Measurements from ENCODE around the gene HADHB. TPM values are rescaled to one million over a fixed set of nuclear protein-coding genes. Genes with fewer than 3 reads are reported as not detected.
"Not testable (repeated sequence)": the region's sequence is repeated elsewhere in the genome, so short reads cannot be mapped to it uniquely, and the experiment has no call there.

Gene HADHB
- total and polyA plus RNA-seq, 3 donors from 2014 or later, result 142 to 171 (median 168) TPM

- Histone ChIP-seq H3K27ac (no peak overlapping the region), H3K36me3 (ENCODE audit: low read depth, missing control alignments) (no peaks in the 10 kb centered on the region), H3K9me3 (no peaks in the 10 kb centered on the region), H3K27me3 (no peaks in the 10 kb centered on the region), H3K4me1 (no peaks in the 10 kb centered on the region), H3K4me3 (no peak overlapping the region)
- no peak for TF ChIP-seq CTCF (IDR thresholded peaks at IDR 0.05)
- TF ChIP-seq POLR2A (IDR thresholded peaks at IDR 0.05), result no peak
- WGBS, 2 donors, result 59 to 68% methylated on average over 5 of the region's 5 CpGs
- intact Hi-C loops (cut with DNase I; ENCODE audit: low total_unique reads), result no loop called here
- DNase-seq, result no peak
These were observed 82.8 kb downstream of the HADHB start for GRCh38 chr2:26327291-26328272.

GRCh38 chr2:26329083-26329482, 84.3 kb downstream of the HADHB start:
- H3K27me3 ChIP-seq; intact Hi-C loops (cut with DNase I; ENCODE audit: low total_unique reads); H3K4me1 ChIP-seq; H3K4me3 ChIP-seq; DNase-seq; H3K9me3 ChIP-seq; H3K36me3 ChIP-seq (ENCODE audit: low read depth, missing control alignments); H3K27ac ChIP-seq: not testable (repeated sequence)
- WGBS, 2 donors, result 94 to 95% methylated on average over 4 of the region's 4 CpGs

- WGBS, 2 donors, result 12 to 20% methylated on average over 7 of the region's 7 CpGs
- Histone ChIP-seq H3K27ac (no peak overlapping the region), H3K4me3 (no peak overlapping the region), H3K4me1 (no peaks in the 10 kb centered on the region), H3K27me3 (no peaks in the 10 kb centered on the region), H3K36me3 (ENCODE audit: low read depth, missing control alignments) (no peaks in the 10 kb centered on the region), H3K9me3 (no peaks in the 10 kb centered on the region)
- intact Hi-C loops (cut with DNase I; ENCODE audit: low total_unique reads), result no loop called here
- peak; percentile 95 for DNase-seq
- TF ChIP-seq POLR2A (IDR thresholded peaks at IDR 0.05) (no peak), CTCF (IDR thresholded peaks at IDR 0.05) (peak; percentile 63 to 81 (median 78))
These were observed 85.4 kb downstream of the HADHB start for GRCh38 chr2:26330114-26330549.

- WGBS, 2 donors, result 68 to 82% methylated on average over 3 of the region's 3 CpGs
- intact Hi-C loops (cut with DNase I; ENCODE audit: low total_unique reads), result no loop called here
- Histone ChIP-seq H3K9me3 (no peaks in the 10 kb centered on the region), H3K27me3 (no peaks in the 10 kb centered on the region), H3K27ac (no peak overlapping the region), H3K4me1 (no peaks in the 10 kb centered on the region), H3K4me3 (no peak overlapping the region), H3K36me3 (ENCODE audit: low read depth, missing control alignments) (no peaks in the 10 kb centered on the region)
- DNase-seq, result no peak
- no peak for TF ChIP-seq POLR2A (IDR thresholded peaks at IDR 0.05)
- no peak for TF ChIP-seq CTCF (IDR thresholded peaks at IDR 0.05)
These were observed 85.9 kb downstream of the HADHB start for GRCh38 chr2:26330604-26331003.

GRCh38 chr2:26331321-26331720, 86.6 kb downstream of the HADHB start:
- H3K27me3 ChIP-seq; intact Hi-C loops (cut with DNase I; ENCODE audit: low total_unique reads); H3K4me3 ChIP-seq; H3K36me3 ChIP-seq (ENCODE audit: low read depth, missing control alignments); H3K4me1 ChIP-seq; H3K9me3 ChIP-seq; H3K27ac ChIP-seq; DNase-seq: not testable (repeated sequence)
- 88 to 97% methylated on average over 8 of the region's 8 CpGs for WGBS, 2 donors

Data from testis (tissue), 3 donors.